Ishikawa (cell line): ENCODE data around the gene GALNT7.

Source experiments
- CEBPB ChIP-seq: IDR thresholded peaks from 2 replicates; pipeline ENCODE4 v1.6.1; 2012
- CREB1 ChIP-seq: IDR thresholded peaks from 2 replicates; pipeline ENCODE4 v1.6.1; 2012; ENCODE audit warnings: low read depth
- EGR1 ChIP-seq: IDR thresholded peaks from 2 replicates; pipeline ENCODE4 v1.6.1; 2012
- EP300 ChIP-seq: IDR thresholded peaks from 2 replicates; pipeline ENCODE4 v1.6.1; 2012; ENCODE audit warnings: borderline replicate concordance
- FOXM1 ChIP-seq: IDR thresholded peaks from 2 replicates; pipeline ENCODE4 v1.6.1; 2012; ENCODE audit warnings: low read depth, borderline replicate concordance
- MAX ChIP-seq: IDR thresholded peaks from 2 replicates; pipeline ENCODE4 v1.6.1; 2012
- NFIC ChIP-seq: IDR thresholded peaks from 2 replicates; pipeline ENCODE4 v1.6.1; 2012
- RAD21 ChIP-seq: IDR thresholded peaks from 2 replicates; pipeline ENCODE4 v1.6.1; 2012; ENCODE audit warnings: low read depth
- TAF1 ChIP-seq: IDR thresholded peaks from 2 replicates; pipeline ENCODE4 v1.6.1; 2012; ENCODE audit warnings: low read depth, mild to moderate bottlenecking
- TCF12 ChIP-seq: IDR thresholded peaks from 2 replicates; pipeline ENCODE4 v1.6.1; 2012; ENCODE audit warnings: low read depth
- TEAD4 ChIP-seq: IDR thresholded peaks from 2 replicates; pipeline ENCODE4 v1.6.1; 2012
- USF1 ChIP-seq: IDR thresholded peaks from 2 replicates; pipeline ENCODE4 v1.6.1; 2012
- YY1 ChIP-seq: IDR thresholded peaks from 2 replicates; pipeline ENCODE4 v1.6.1; 2012; ENCODE audit warnings: low read depth
- ZBTB7A ChIP-seq: IDR thresholded peaks from 2 replicates; pipeline ENCODE4 v1.6.1; 2012; ENCODE audit warnings: low read depth
- TF ChIP-seq, protein P1 (sequence below): IDR thresholded peaks from 2 replicates; pipeline ENCODE4 v1.6.1; 2012; ENCODE audit warnings: low read depth, mild to moderate bottlenecking

GALNT7 gene

DNA sequence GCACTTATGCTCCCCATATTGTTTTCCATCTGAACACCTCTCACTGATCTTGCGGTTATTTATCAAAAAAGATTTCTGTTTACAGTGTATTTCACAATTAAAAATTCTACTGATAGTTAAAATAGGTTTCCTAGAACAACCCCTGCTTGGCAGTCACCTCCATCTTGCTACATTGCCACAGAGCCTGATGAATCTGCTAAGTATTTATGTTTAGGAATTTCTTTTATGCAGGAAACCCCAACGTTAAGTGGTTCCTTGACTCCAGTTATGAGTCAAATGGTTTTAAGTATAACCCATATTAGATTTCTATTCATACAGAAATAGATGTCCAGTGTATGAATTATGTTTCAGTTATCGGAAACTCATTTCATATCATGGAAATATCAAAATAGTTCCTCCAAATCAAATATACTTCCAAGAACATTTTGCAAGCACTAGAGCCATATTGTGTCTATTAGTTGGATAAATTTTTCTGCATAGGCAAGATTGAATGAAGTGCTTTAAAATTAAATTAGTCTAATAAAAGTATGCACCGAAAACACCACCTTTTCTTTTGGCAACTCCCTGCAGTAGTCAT is 20.6 kb downstream of the GALNT7 start:
- TF ChIP-seq NFIC (no peak), USF1 (no peak), FOXM1 (no peak), CEBPB (no peak), TCF12 (no peak), TEAD4 (no peak)

DNA sequence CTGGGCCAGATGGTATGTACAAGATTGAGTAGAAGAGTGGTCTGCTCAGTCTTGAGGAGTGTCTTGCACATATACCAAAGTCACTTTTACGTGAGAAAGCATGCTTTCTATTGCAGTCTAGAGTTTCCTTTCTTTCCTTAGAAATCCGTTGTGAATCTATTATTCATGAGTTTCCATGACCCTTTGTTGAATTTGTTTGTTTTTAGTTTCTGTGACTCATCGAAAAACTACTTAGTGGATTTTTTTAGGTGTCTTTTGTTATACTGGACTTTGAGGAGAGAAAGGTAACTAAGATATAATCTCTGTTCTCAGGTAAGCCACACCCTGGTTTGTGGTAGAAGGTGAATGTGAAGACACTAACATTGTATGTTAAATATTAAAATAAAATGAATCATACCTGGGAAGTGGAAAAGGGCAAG is 23.0 kb downstream of the GALNT7 start:
- TF ChIP-seq NFIC: no peak
- no peak for TF ChIP-seq CREB1
- no peak for TF ChIP-seq ZBTB7A

DNA sequence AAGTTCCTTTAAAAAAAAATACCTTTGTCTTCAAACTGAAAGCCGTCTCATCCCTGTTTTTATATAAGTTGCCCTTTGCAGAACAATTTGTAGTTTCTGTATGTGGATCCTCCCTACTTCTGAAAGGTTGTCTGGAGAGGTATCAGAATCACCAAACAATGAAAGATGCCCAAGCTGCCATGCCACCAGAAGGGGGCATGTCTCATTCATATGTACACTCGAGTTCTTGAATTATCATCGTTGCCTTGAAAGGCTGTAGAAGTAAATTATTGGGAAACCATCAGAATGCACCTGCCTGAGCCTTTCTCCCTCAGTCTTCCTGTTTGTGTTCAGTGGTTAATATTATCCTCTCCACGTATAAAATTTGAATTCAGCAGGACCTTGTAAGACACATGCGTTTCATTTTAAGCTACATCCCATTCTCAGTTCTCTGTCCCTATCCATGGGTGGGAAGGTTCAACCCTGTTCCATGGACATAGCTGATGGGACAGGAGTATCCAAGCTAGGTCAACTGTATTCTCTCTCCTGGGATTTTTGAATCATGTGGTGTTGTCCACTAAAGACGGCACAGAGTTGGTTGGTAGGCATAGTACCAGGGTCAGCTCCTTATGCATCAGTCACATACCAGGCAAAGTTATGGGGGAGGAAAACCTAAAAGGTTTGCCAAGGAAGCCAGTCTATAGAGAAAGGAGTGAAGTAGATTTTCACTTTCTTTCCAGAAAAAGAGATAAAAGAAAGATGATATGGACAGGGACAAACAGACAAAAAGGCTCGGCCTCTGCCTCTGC is 24.0 kb downstream of the GALNT7 start:
- TF ChIP-seq TCF12: no peak
- TF ChIP-seq, protein P1, sequence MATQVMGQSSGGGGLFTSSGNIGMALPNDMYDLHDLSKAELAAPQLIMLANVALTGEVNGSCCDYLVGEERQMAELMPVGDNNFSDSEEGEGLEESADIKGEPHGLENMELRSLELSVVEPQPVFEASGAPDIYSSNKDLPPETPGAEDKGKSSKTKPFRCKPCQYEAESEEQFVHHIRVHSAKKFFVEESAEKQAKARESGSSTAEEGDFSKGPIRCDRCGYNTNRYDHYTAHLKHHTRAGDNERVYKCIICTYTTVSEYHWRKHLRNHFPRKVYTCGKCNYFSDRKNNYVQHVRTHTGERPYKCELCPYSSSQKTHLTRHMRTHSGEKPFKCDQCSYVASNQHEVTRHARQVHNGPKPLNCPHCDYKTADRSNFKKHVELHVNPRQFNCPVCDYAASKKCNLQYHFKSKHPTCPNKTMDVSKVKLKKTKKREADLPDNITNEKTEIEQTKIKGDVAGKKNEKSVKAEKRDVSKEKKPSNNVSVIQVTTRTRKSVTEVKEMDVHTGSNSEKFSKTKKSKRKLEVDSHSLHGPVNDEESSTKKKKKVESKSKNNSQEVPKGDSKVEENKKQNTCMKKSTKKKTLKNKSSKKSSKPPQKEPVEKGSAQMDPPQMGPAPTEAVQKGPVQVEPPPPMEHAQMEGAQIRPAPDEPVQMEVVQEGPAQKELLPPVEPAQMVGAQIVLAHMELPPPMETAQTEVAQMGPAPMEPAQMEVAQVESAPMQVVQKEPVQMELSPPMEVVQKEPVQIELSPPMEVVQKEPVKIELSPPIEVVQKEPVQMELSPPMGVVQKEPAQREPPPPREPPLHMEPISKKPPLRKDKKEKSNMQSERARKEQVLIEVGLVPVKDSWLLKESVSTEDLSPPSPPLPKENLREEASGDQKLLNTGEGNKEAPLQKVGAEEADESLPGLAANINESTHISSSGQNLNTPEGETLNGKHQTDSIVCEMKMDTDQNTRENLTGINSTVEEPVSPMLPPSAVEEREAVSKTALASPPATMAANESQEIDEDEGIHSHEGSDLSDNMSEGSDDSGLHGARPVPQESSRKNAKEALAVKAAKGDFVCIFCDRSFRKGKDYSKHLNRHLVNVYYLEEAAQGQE: peak; percentile 66
- TF ChIP-seq MAX: no peak
- TF ChIP-seq FOXM1: no peak
- TF ChIP-seq RAD21: peak; percentile 44

- TF ChIP-seq EGR1 (no peak), CEBPB (no peak), NFIC (no peak), USF1 (no peak), TAF1 (no peak), MAX (no peak), CREB1 (no peak), ZBTB7A (no peak)
Observed at GRCh38 chr4:173194157-173194556, 25.5 kb downstream of the GALNT7 start.

DNA sequence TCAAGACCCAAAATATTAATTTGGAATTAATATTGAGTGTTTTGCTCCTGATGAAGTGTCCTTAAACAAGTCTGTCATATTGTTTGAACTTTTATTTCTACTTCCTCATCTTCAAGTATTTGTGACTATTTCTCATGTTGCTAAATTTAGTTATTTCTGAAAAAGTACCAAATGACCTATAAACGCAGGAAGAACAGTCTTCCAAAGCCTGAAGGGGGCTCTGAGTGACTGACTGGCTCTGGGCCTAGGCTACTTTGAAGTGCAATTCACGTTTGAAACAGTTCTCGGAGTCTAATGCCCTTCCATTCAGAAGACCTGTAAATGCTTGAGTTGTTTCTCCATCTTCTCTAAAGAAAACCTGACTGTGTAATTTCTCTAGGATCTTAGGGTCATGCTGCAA is 26.5 kb downstream of the GALNT7 start:
- no peak for TF ChIP-seq CEBPB

- TF ChIP-seq CREB1: no peak
- TF ChIP-seq EP300: no peak
- TF ChIP-seq CEBPB: no peak
- no peak for TF ChIP-seq EGR1
Observed at GRCh38 chr4:173199553-173199952, 30.9 kb downstream of the GALNT7 start.

DNA sequence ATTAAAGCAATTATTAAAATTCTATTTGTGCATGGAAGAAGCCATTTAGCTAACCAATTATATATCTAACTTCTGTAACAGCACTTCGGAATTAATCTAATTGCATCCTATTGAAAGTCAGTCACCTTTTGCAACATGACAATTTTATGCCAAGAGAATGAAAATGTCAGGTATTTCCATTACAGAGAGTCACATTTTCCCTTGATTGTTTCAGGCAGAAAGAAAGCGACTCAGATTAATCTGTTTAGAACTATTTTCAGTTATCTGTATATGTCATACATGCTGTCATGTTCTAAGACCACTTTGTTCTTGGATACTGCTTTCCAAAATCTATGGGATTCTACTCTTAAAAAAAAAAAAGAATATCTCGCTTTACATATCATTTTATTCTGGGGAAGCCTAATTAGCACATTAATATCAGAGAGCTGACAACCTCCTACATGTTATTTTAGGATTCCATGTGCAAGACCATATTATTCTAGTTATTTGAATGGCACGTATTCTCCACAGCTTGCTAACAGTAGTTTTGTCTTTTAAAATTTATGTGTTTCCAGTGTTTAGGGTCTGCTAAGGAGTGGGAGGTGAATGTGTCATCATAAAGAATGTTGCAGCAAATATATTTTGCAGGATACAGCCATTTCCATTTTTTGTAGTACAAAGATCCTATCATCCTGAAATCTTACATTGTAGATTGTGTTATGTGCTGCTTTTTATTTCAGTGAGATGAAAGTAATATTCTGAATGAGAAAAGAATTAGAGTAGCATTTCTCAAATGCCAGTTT is 31.7 kb downstream of the GALNT7 start:
- TF ChIP-seq USF1 (no peak), EGR1 (no peak), ZBTB7A (no peak), RAD21 (no peak), CEBPB (no peak), NFIC (no peak), YY1 (no peak), MAX (no peak), CREB1 (no peak), TAF1 (no peak), EP300 (no peak), TCF12 (no peak), FOXM1 (no peak), TEAD4 (no peak)
- TF ChIP-seq, protein P1: no peak
